ENCODE results near the gene SLC26A2. TPM values are rescaled to one million over a fixed set of nuclear protein-coding genes. Genes with fewer than 3 reads are reported as not detected.

SLC26A2 gene
- total and polyA plus RNA-seq, 2 of the 8 experiments (the other 6 are each of a cell fraction or from before 2014, with no cell fraction given): 3.7 to 11.4 TPM

DNA sequence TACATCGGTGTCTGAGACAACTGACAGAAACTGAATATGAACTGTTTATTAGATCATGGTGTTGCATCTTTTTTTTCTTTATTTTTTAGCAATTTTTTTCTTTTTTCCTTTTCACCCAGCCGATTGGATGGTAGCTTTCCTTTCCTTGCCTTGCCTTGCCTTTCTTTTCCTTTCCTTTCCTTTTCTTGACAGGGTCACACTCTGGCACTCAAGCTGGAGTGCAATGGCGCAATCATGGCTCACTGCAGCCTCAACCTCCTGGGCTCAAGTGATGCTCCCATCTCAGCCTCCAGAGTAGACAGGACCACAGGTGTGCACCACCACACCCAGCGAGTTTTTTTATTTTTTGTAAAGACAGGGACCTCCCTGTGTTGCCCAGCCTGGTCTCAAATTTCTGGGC lies 18.8 kb upstream of the SLC26A2 start (continued):
- TF ChIP-seq EZH2 (IDR thresholded peaks at IDR 0.05; ENCODE audit: low read depth, low read length, severe bottlenecking) (no peak), BRCA1 (IDR thresholded peaks at IDR 0.05; ENCODE audit: low read depth, low read length) (no peak), MAFK (IDR thresholded peaks at IDR 0.05; ENCODE audit: low read depth, low read length) (no peak), POLR2A (IDR thresholded peaks at IDR 0.05; ENCODE audit: control extremely low read depth in 1 of 2, low read depth in 2 of 2, low read length in 2 of 2) (no peak), SP2 (IDR thresholded peaks at IDR 0.05; ENCODE audit: low read length) (no peak), TAF1 (IDR thresholded peaks at IDR 0.05; ENCODE audit: low read depth, low read length) (no peak)
